GM12891 (cell line): ENCODE measurements around the gene APOBEC3F.

Source experiments
- DNase-seq: peaks from one replicate; pipeline ENCODE4 v3.0.0; 2011; ENCODE audit warnings: low spot score; ENCODE audit not compliant: insufficient read length
- FAIRE-seq: peaks from 2 replicates; lab custom pipeline; 2011; peaks lifted over from hg19 to GRCh38; lab: Jason Lieb, UNC
- PAX5 ChIP-seq: IDR thresholded peaks from 2 replicates; pipeline ENCODE4 v1.6.1; 2011; ENCODE audit warnings: low read length, moderate library complexity, mild to moderate bottlenecking; ENCODE audit not compliant: insufficient read depth, severe bottlenecking
- POLR2A ChIP-seq: IDR thresholded peaks from 2 replicates; pipeline ENCODE4 v1.6.1; 2011; ENCODE audit warnings: low read depth, low read length, control low read depth
- POLR2AphosphoS5 ChIP-seq: IDR thresholded peaks from 2 replicates; pipeline ENCODE4 v1.6.1; 2011; ENCODE audit warnings: low read depth, low read length, control low read depth
- POU2F2 ChIP-seq: IDR thresholded peaks from 2 replicates; pipeline ENCODE4 v1.6.1; 2011; ENCODE audit warnings: low read depth, mild to moderate bottlenecking, control low read depth, low read length, moderate library complexity
- SPI1 ChIP-seq: IDR thresholded peaks from 2 replicates; pipeline ENCODE4 v1.6.1; 2011; ENCODE audit warnings: low read depth, low read length, control low read depth
- TAF1 ChIP-seq: IDR thresholded peaks from 2 replicates; pipeline ENCODE4 v1.6.1; 2011; ENCODE audit warnings: low read depth, low read length, control low read depth

APOBEC3F gene

GRCh38 chr22:39098026-39098425 is 57.4 kb downstream of the APOBEC3F start:
- no peak for TF ChIP-seq SPI1
- no peak for TF ChIP-seq POLR2A
- no peak for TF ChIP-seq POU2F2
- no peak for TF ChIP-seq PAX5
- no peak for TF ChIP-seq POLR2AphosphoS5
- TF ChIP-seq TAF1: no peak
- FAIRE-seq (no peak), DNase-seq (no peak)

- TF ChIP-seq PAX5 (no peak), POLR2A (no peak), POLR2AphosphoS5 (no peak), SPI1 (peak; percentile 40)
- DNase-seq (no peak), FAIRE-seq (no peak)
Measured at GRCh38 chr22:39098576-39098975, 57.9 kb downstream of the APOBEC3F start.

GRCh38 chr22:39101226-39101625 is 60.6 kb downstream of the APOBEC3F start:
- TF ChIP-seq POU2F2 (no peak), TAF1 (no peak), POLR2AphosphoS5 (no peak), PAX5 (no peak), SPI1 (no peak), POLR2A (no peak)
- no peak for FAIRE-seq

GRCh38 chr22:39103431-39103830 is 62.8 kb downstream of the APOBEC3F start:
- FAIRE-seq: no peak
- TF ChIP-seq POLR2A (no peak), POLR2AphosphoS5 (no peak), PAX5 (no peak), TAF1 (no peak), SPI1 (no peak), POU2F2 (no peak)

More at GRCh38 chr22:39101226-39101625, 60.6 kb downstream of the APOBEC3F start:
- DNase-seq: no peak

More at GRCh38 chr22:39103431-39103830, 62.8 kb downstream of the APOBEC3F start:
- DNase-seq: no peak
